Hematopoietic multipotent progenitor cell treated with erythropoietin and hydrocortisone succinate and interleukin-3 and kit ligand, for 6 days (in vitro differentiated cells): ENCODE measurements around the gene RRP1B.
"Not testable (repeated sequence)": the region's sequence is repeated elsewhere in the genome, so short reads cannot be mapped to it uniquely, and the experiment has no call there.

Experiments
- DNase-seq: peaks from one replicate; pipeline ENCODE4 v3.0.0-alpha.2; 2015

RRP1B gene

GRCh38 chr21:43643193-43643592, 16.2 kb upstream of the RRP1B start:
- no peak for DNase-seq

GRCh38 chr21:43644071-43644470, 15.3 kb upstream of the RRP1B start:
- no peak for DNase-seq

GRCh38 chr21:43644609-43645008, 14.8 kb upstream of the RRP1B start:
- DNase-seq = no peak

- peak; percentile 84 for DNase-seq
Observed at GRCh38 chr21:43645136-43645891, 14.0 kb upstream of the RRP1B start.

GRCh38 chr21:43645976-43646375, 13.4 kb upstream of the RRP1B start:
- DNase-seq = no peak

GRCh38 chr21:43646550-43647260, 12.7 kb upstream of the RRP1B start:
- peak; percentile 94 for DNase-seq

- no peak for DNase-seq
Observed at GRCh38 chr21:43648171-43648570, 11.2 kb upstream of the RRP1B start.

GRCh38 chr21:43651926-43652325, 7.4 kb upstream of the RRP1B start:
- DNase-seq = not testable (repeated sequence)

- peak; percentile 58 for DNase-seq
Observed at GRCh38 chr21:43652616-43653015, 6.7 kb upstream of the RRP1B start.

- no peak for DNase-seq
Observed at GRCh38 chr21:43653626-43654025, 5.7 kb upstream of the RRP1B start.

GRCh38 chr21:43654806-43655489, 4.4 kb upstream of the RRP1B start:
- no peak for DNase-seq

- peak; percentile 60 for DNase-seq
Observed at GRCh38 chr21:43657355-43658087, 1.8 kb upstream of the RRP1B start.

- DNase-seq = no peak
Observed at GRCh38 chr21:43658088-43658741, 1.1 kb upstream of the RRP1B start.

- DNase-seq = no peak
Observed at GRCh38 chr21:43658769-43659135, 608 bp upstream of the RRP1B start.

GRCh38 chr21:43662286-43662685, 2.9 kb downstream of the RRP1B start:
- no peak for DNase-seq

GRCh38 chr21:43663033-43663432, 3.7 kb downstream of the RRP1B start:
- DNase-seq = no peak

- DNase-seq = no peak
Observed at GRCh38 chr21:43664358-43664757, 5.0 kb downstream of the RRP1B start.

GRCh38 chr21:43665879-43666278, 6.5 kb downstream of the RRP1B start:
- DNase-seq = no peak

GRCh38 chr21:43667191-43667904, 8.0 kb downstream of the RRP1B start:
- no peak for DNase-seq

GRCh38 chr21:43669828-43670605, 10.7 kb downstream of the RRP1B start:
- DNase-seq = no peak

GRCh38 chr21:43675871-43676270, 16.5 kb downstream of the RRP1B start:
- DNase-seq = no peak
